ENCODE results near the gene MED25.
A peak's percentile ranks its signal among the peaks of the same experiment; 100 is the strongest.

MED25 gene

DNA sequence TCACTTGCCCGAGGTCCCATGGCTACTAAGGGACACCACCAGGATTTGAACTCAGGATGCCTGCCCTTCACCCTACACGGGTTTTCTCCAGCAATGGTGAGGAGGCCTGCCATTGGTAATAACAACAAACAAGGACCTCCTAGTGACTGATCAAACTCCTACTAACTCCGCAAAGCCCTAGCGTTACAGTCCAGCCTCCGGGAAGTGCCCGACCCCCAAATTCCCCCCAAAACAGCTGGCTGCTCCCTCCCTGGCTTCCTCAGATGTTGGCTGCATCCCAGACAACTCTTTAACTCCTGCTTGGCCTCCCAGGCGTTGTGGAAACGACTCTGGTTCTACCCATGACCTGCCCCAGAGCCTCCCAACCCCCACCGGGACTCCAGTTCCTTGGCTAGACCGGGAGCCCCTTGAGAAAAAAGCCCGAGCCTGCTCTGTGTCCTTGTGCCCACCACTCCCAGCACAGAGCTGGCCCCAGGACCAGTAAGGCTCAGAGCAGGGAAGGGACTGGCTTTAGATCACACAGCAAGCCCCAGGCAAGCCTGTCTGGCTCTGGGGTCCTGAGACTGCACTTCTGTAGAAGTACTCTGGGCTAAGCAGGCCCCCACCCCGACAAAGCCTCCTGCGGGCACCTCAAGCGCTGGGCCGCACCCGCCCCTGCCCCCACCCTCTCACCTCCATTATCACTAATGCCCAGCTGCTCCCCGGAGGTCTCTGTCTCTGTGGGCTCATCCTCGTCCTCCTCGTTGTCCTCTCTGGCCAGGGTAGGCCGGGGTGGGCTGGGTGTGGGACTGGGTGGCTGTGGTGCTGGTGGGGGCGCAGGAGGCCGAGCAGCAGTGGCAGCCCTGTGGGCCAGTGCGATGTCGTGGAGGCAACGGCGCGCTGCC, 54.4 kb downstream of the MED25 start:
- no peak for DNase-seq (ENCODE audit: low read depth in 1 of 2, low spot score in 1 of 2)

GRCh38 chr19:49873129-49873521, 55.0 kb downstream of the MED25 start:
- DNase-seq (ENCODE audit: low read depth in 1 of 2, low spot score in 1 of 2): no peak

- no peak for DNase-seq (ENCODE audit: low read depth in 1 of 2, low spot score in 1 of 2)
These were observed 55.7 kb downstream of the MED25 start for GRCh38 chr19:49873834-49874233.

DNA sequence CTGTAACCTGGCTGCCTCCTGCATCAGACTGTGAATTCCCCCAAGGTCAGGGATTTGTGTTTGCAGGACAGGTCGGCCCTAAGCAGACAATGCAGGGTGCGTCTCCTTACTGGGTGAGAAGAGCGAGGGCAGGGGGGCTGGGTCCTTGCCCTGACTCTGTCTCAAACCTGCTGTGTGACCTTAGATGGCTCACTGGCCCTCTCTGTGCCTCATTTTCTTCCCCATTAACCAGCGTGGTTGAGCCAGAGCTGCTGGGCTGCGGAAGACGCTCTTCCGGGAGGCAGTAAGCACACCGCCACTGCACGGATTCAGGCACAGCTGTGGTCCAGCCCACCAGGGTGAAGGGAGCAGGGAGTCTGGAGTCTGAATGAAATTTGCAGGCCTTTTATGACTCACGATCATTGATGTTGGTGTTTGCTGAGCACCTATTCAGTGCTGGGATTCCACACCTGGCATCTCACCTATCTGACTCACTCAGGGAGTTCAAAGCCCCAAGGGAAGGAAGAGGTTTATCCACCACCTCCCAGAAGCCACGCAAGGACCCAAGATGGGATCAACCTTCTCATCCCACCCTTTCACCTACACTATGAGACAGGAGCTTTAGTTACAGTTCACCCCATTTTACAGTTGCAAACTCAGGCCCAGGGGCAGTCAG, 56.5 kb downstream of the MED25 start:
- DNase-seq (ENCODE audit: low read depth in 1 of 2, low spot score in 1 of 2): no peak

DNA sequence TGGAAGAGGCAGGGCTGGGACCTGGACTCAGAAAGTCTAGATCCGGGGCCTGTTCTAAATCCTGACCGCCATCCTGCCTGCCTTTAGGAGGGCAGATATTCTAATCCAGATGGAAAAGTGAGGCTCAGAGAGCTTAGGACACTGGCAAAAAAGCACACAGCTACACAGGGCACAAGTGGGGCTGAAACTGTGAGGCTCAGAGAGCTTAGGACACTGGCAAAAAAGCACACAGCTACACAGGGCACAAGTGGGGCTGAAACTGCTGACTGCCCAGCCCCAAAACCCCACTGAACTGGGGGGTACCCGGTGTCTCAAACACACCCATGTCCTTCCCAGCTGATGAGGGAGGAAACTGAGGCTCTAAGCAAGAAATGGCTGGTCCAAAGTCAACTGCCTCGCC, 57.1 kb downstream of the MED25 start:
- DNase-seq (ENCODE audit: low read depth in 1 of 2, low spot score in 1 of 2): no peak

DNA sequence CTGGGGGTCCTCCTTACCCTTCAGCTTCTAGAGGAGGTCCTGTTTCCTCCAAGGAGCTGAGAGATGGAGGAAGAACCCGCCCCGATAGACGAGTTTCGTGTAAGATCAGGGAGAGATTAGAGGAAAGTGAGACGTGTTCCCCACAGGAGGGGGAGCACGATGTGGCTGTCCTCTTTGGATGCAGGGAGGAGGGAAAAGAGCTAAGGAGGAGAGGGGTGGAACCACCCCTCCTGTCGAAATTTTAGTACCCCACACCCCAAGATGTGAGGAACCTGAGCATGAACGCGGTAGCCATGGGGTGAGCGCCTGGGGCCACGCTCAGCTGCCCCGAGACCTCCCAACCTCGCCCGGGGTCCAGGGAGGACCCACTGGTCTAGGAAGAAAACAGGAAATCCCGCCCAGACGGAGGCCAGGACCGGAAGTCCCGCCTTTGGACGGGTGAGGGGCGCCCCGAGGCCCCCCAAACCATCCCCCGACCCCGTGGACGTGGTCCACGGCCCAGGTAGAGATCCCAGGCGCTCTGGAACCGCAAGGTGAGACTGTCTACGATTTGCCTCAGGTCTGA, 57.9 kb downstream of the MED25 start:
- peak in 1 of 2 donors; percentile 41 for DNase-seq (ENCODE audit: low read depth in 1 of 2, low spot score in 1 of 2)

- DNase-seq (ENCODE audit: low read depth in 1 of 2, low spot score in 1 of 2): peak; percentile 94 to 96
These were observed 58.4 kb downstream of the MED25 start for GRCh38 chr19:49876422-49877019.

DNA sequence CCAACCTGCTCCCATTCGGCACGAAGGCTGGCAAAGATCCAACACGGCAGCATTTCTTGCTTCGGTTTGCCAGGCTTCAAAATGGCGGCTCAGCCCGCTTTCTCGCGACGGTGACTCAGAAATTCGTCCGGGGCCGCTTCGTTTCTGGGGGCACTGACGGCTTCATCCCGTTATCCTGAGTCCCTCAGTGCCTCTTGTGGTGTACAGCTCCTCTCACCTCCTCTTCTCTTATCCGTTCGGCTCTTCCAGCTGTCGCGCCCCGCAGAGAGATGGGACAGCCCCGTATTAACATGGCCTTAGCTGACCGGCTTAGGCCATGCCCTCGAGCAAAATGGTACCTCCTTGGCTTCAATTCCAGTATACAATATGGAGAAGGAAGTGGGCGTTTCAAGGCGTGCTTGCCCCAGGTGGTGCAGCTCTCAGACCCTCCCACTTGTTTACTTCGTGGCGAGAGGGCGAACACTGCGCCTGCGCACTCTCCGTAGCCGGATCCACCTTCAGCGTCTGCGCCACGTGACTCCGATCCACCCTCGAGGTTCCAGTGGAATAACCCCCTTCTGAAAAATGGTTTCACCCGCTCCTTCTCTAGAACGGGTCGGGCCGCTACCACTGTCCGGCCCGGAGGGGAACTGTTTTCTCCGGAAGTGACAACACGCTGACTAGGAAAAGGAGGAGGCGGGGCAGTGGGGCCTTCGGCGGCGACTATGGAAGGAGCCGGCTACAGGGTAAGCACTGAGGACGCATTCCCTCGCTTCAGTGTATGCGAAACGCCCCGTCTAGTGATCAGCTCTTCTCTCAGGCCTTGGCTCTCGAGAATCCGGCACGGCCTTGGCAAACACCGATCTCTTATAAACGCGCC, 59.2 kb downstream of the MED25 start, which contains the start of the genes AKT1S1 and TBC1D17:
TSS of gene AKT1S1 (minus strand) at position 336 of the 859 bp plus-strand sequence. CDS start 4,060 bp downstream, outside the sequence.
TSS of gene TBC1D17 (plus strand) at position 683 of the 859 bp plus-strand sequence. CDS start at position 705, 22 bp downstream.
- peak; percentile 91 to 95 for DNase-seq (ENCODE audit: low read depth in 1 of 2, low spot score in 1 of 2)

GRCh38 chr19:49877879-49878743, 60.0 kb downstream of the MED25 start:
- peak; percentile 94 to 98 for DNase-seq (ENCODE audit: low read depth in 1 of 2, low spot score in 1 of 2)

- DNase-seq (ENCODE audit: low read depth in 1 of 2, low spot score in 1 of 2): no peak
These were observed 60.6 kb downstream of the MED25 start for GRCh38 chr19:49878744-49879070.

GRCh38 chr19:49879243-49879963, 61.3 kb downstream of the MED25 start:
- DNase-seq (ENCODE audit: low read depth in 1 of 2, low spot score in 1 of 2): no peak

DNA sequence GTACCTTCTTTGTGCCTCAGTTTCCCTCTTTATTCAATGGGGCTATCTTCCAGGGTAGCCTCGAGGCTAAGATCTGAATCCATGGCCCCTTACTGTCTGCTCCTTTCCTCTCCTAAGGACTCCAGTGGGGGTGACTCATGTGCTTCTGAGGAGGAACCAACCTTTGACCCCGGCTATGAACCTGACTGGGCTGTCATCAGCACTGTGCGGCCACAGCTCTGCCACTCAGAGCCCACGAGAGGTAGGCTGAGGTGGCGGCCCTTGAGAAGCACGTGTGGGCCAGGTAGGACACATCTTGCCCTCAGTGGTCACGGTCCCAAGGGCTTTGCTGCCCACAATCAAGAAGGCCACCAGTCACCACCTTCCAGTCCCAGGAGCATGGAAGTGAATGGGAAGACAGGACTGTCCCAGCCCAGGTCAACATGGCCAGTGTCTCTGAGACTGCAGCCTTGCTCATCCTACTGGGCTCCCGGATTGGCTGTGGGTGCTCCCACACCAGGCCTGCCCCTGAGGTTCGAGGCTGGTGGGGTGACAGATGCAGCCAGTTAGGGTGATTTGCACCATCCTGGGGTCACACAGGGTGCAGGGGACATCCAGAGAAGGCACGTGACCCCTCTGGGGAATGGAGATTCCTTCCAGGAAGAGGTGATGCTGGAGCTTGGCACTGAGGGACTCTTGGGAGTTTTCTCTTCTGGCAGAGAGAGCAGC, 62.2 kb downstream of the MED25 start:
- no peak for DNase-seq (ENCODE audit: low read depth in 1 of 2, low spot score in 1 of 2)

DNA sequence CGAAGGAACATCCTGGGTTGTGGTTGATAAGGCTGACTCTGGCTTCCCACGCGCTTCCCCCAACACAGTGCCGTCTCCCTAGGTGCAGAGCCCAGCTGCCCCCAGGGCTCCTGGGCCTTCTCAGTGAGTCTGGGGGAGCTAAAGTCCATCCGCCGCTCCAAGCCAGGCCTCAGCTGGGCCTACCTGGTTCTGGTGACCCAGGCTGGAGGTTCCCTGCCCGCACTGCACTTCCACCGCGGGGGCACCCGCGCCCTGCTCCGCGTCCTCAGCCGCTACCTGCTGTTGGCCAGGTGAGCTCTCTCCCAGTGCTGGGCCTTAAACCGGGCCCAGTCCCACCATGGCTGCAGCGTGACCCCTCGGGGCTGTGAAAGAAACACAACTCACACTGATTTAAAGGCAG, 63.1 kb downstream of the MED25 start:
- DNase-seq (ENCODE audit: low read depth in 1 of 2, low spot score in 1 of 2): no peak

- DNase-seq (ENCODE audit: low read depth in 1 of 2, low spot score in 1 of 2): no peak
These were observed 63.7 kb downstream of the MED25 start for GRCh38 chr19:49881672-49882394.

DNA sequence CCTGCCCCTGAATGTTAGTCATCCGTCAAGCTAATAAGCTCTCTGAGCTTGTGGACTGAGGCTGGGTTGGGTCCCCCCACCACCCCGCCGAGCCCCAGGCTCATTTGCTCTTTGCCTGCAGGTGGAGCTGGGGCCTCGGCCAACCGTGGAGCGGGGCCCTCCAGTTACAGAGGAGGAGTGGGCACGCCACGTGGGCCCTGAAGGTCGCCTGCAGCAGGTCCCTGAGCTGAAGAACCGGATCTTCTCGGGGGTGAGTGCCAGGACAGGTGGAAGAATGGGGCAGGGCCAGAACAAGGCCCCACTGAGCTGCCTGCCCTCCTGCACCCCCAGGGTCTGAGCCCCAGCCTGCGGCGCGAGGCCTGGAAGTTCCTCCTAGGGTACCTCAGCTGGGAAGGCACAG, 64.6 kb downstream of the MED25 start:
- DNase-seq (ENCODE audit: low read depth in 1 of 2, low spot score in 1 of 2): no peak

DNA sequence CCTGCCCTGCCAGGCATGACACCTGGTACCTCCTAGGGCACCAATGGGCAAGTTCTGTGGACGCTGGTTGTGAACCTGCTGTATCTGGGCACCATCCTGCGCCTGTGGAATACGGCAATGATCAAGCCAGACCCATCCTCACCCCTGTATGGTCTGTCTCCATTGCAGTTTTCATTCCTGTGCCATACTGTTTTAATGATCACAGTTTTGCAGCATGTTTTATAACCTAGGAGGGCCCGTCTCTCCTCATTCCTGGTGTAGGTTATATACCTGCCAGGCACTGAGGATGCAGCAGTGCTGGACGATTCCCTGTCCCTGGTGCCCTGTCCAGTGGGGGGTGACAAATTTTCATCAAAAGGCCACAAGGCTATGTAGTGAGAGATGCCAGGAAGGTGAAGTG, 65.0 kb downstream of the MED25 start:
- DNase-seq (ENCODE audit: low read depth in 1 of 2, low spot score in 1 of 2): no peak

- DNase-seq (ENCODE audit: low read depth in 1 of 2, low spot score in 1 of 2): no peak
These were observed 66.0 kb downstream of the MED25 start for GRCh38 chr19:49884109-49884508.

GRCh38 chr19:49884760-49885159, 66.7 kb downstream of the MED25 start:
- DNase-seq (ENCODE audit: low read depth in 1 of 2, low spot score in 1 of 2): no peak

Data from stimulated activated CD4-positive, alpha-beta T cell treated with anti-CD3 and anti-CD28 coated beads, Interleukin-15, amount 100 ng/mL, for 1 hour (primary cell).